HG02938 (cell line): Measurements from ENCODE around the gene SEPSECS.

Experiments
- ATAC-seq: cut with Tn5 transposase; IDR thresholded peaks from one replicate; pipeline ENCODE4 v1.9.1; 2021; ENCODE audit warnings: mild to moderate bottlenecking, moderate library complexity; ENCODE audit not compliant: unreplicated experiment

The SEPSECS gene

GRCh38 chr4:25157081-25157480 is 3.2 kb downstream of the SEPSECS start:
- no peak for ATAC-seq

GRCh38 chr4:25155947-25156346 is 4.3 kb downstream of the SEPSECS start:
- no peak for ATAC-seq

- ATAC-seq: no peak
These were observed 5.5 kb downstream of the SEPSECS start for GRCh38 chr4:25154594-25155265.

- ATAC-seq: no peak
These were observed 14.2 kb downstream of the SEPSECS start for GRCh38 chr4:25146076-25146475.

GRCh38 chr4:25144870-25145481 is 15.3 kb downstream of the SEPSECS start:
- no peak for ATAC-seq

GRCh38 chr4:25142468-25142867 is 17.8 kb downstream of the SEPSECS start:
- no peak for ATAC-seq

GRCh38 chr4:25141592-25141991 is 18.7 kb downstream of the SEPSECS start:
- ATAC-seq: no peak

GRCh38 chr4:25133132-25133531 is 27.1 kb downstream of the SEPSECS start:
- ATAC-seq: no peak

GRCh38 chr4:25131926-25132325 is 28.3 kb downstream of the SEPSECS start:
- ATAC-seq: no peak

- ATAC-seq: no peak
These were observed 28.9 kb downstream of the SEPSECS start for GRCh38 chr4:25131381-25131780.

- ATAC-seq: no peak
These were observed 30.3 kb downstream of the SEPSECS start for GRCh38 chr4:25129917-25130316.

GRCh38 chr4:25128671-25129070 is 31.6 kb downstream of the SEPSECS start:
- no peak for ATAC-seq

GRCh38 chr4:25123236-25123635 is 37.0 kb downstream of the SEPSECS start:
- peak; percentile 97 for ATAC-seq

GRCh38 chr4:25120146-25120940 is 39.9 kb downstream of the SEPSECS start:
- no peak for ATAC-seq

- ATAC-seq: no peak
These were observed 42.4 kb downstream of the SEPSECS start for GRCh38 chr4:25117716-25118472.

GRCh38 chr4:25117274-25117673 is 43.0 kb downstream of the SEPSECS start:
- ATAC-seq: no peak

- no peak for ATAC-seq
These were observed 46.0 kb downstream of the SEPSECS start for GRCh38 chr4:25113915-25114904.

GRCh38 chr4:25112995-25113380 is 47.3 kb downstream of the SEPSECS start:
- ATAC-seq: no peak

GRCh38 chr4:25112366-25112994 is 47.8 kb downstream of the SEPSECS start:
- ATAC-seq: no peak
